NCI-H510A (cell line): Measurements from ENCODE around the gene SLC17A5.
"Not testable (repeated sequence)": the region's sequence is repeated elsewhere in the genome, so short reads cannot be mapped to it uniquely, and the experiment has no call there.

ENCODE experiments used
- DNase-seq: peaks from one replicate; lab custom pipeline; 2025; lab: John Stamatoyannopoulos, UW

SLC17A5 gene

GRCh38 chr6:73666393-73666792, 12.6 kb upstream of the SLC17A5 start:
- DNase-seq: no peak

GRCh38 chr6:73665686-73666319, 12.0 kb upstream of the SLC17A5 start:
- no peak for DNase-seq

DNA sequence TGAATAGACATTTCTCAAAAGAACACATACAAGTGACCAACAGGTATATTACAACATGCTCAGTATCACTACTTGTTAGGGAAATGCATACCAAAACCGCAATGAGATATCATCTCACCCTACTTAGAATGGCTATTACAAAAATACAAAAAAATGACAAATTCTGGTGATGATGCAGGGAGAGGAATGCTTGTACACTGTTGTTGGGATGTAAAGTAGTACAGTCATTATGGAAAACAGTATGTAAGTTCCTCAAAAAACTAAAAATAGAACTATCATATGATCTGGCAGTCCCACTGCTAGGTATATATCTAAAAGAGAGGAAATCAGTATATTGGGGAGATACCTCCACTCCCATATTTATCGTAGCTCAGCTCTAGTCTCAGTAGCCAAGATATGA, 10.9 kb upstream of the SLC17A5 start:
- DNase-seq: no peak

DNA sequence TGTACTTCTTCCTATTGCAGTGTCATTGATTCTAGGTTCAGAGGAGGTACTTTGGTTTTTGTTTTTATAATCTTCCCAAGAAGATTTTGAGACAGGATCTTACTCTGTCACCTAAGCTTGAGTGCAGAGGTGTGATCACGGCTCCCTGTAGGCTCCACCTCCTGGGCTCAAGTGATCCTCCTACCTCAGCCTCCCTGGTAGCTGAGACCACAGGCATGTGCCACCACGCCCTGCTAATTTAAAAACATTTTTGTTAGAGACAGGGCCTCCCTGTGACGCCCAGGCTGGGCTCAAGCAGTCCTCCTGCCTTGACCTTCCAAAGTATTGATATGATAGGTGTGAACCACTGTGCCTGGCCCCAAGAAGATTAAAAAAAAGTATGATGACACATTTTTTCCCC, 3.4 kb upstream of the SLC17A5 start:
- DNase-seq: no peak

- DNase-seq: no peak
Measured at GRCh38 chr6:73656531-73657145, 2.8 kb upstream of the SLC17A5 start.

DNA sequence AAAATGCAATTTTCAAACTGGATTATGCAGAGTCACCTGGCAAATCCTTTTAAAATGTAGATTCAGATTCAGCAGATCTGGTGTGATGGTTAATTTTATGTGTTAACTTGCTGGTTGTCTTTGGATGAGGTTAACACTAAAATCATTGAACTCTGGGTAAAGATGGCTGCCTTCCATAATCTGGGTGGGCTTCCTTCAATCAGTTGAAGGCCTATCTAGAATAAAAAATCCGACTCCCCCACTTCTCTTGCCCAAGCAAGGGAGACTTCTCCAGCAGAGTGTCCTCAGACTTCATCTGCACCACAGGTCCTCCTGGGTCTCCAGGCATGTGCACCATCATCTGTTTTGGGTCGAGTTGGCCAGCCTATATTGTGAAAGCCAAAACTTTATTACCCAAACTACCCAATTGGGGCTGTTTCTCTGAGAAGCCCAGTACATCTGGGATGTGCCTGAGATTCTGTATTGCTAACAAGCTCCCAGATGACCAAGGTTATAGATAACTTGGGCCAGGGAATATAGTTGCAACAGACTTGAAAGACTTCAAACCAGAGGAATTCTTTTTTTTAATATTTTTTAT, 1.6 kb upstream of the SLC17A5 start:
- DNase-seq: no peak

DNA sequence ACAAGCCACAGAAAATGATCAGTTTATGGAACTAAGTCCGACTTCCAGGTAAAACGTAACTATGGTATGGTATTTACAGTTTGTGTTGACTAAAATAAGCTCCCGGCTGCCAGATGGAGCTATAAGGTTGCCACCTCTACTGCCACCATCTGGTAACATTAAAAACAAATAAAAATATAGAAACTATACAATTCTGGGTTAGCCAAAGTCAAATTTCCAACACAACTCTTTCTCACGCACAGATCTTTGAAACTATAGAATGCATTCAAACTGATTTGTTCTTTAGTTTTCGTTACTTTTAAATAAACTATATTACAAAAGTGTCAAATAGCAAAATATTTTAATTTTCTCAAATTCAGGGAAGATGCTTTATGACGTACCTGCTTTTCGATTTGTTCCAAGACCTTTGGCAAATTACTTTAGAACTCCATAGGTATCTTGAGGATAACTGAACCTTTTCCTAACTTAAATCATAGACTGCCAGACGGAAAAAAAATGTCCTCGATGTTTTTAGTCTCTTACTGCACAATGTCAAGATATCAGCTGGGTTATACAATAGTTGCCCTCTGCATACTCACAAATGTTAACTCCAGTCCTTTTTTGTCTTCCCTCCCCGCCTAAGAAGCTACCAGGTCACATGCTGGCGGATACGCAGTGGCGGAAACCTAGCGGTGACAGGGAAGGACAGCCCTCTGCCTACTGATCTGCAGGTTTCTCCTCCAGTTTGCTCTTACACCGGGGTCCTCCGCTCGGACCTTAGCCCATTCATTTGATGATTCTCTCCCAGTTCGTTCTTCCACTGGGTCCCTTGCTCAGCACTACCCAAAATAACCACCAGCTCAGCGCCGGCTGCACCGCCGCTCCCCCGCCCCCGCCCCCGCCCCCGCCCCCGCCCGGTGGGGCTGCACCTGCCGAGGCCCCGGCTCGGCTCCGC, 888 bp downstream of the SLC17A5 start:
- DNase-seq: peak; percentile 20

DNA sequence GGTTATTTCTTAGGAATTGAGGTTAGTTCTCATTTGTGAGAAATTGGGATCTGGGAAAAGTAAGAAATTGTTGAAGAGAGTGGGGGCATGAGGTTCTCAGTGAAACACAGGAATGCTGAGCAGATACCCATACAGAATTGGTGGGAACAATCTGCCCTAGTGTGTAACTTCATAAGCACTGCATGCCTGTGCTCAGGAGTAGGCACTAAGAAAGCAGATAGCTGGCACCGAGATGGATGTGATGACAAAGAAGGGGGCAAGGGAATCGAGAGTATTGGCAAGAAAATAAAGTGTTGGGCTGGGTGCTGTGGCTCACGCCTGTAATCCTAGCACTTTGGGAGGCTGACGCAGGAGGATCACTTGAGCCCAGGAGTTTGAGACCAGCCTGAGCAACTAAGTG, 4.0 kb downstream of the SLC17A5 start:
- DNase-seq: no peak

DNA sequence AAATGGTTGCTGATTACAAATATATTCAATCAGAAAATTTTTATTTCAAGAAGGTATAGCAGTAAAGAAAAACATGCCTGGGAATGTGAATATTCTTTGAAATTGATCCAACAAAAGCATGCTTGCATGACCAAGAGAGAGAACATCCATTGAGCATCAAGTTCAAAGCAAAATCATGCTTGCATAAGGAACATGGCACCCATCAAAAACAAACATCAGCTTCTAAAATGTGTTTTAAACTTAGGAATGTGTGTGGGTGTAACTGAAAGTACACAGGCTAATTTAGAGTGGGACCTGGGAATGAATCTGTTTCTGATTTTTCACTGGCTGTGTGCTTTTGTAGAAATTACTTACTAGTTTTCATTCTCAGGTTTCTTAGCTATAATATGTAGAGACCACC, 5.6 kb downstream of the SLC17A5 start:
- no peak for DNase-seq

- DNase-seq: no peak
Measured at GRCh38 chr6:73644941-73645591, 8.7 kb downstream of the SLC17A5 start.

DNA sequence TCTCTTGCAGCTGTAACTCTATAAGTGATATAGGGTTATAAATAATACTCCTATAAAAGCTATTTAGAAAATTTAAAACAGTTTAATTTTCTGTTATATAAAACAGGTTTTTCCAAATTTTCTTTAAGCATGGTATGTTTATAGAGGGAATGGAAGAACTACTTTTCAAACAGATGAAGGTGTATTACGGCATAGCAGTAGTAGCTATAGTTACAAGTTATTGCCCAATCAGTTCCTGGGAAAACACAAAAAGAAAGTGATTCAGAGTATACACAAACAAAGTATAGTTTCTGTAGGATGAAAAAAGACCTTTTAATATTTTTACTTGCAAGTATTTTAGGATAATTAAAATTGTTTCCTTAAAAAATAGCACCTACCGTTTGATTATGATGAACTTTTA, 9.8 kb downstream of the SLC17A5 start:
- no peak for DNase-seq

- DNase-seq: no peak
Measured at GRCh38 chr6:73642530-73642929, 11.3 kb downstream of the SLC17A5 start.

GRCh38 chr6:73640179-73640750, 13.5 kb downstream of the SLC17A5 start:
- no peak for DNase-seq

DNA sequence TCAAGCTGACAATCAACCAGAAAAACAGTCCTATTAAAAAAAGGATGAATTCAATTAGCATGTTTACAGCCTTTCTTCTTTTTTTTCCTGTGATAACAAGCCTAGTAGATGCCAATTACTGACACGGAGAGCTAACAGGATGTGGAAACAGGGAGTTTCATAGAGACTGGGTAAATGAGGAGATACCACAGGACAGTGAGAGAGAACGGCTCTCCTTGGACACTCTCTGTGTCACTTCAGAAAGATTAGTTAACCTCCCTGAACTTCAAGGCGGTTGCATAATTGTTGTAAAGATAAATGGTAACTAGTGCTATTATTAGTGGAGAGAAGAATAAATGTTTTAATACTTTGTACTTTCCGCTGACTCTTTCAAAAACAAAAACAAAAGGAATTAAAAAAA, 14.8 kb downstream of the SLC17A5 start:
- DNase-seq: no peak

GRCh38 chr6:73637404-73637803, 16.4 kb downstream of the SLC17A5 start:
- DNase-seq: no peak

- no peak for DNase-seq
Measured at GRCh38 chr6:73636048-73636447, 17.7 kb downstream of the SLC17A5 start.

- no peak for DNase-seq
Measured at GRCh38 chr6:73632346-73632745, 21.4 kb downstream of the SLC17A5 start.

GRCh38 chr6:73631849-73632248, 21.9 kb downstream of the SLC17A5 start:
- no peak for DNase-seq

GRCh38 chr6:73630401-73630800, 23.4 kb downstream of the SLC17A5 start:
- DNase-seq: no peak

DNA sequence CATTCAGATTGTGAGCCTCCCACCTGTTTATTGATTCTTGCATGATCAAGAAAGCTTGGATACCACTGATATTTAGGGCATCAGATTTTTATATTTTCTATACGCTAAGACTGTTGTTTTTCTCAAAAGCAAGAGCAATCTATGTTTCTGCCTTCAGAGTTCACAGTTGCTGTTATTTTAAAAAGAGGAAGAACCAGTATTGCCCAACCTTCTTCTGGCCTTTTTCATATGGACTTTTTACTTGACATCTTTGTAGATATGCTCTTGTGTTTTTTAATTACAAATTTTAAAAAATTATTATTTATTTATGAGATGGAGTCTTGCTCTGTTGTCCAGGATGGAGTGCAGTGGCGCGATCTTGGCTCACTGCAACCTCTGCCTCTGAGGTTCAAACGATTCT, 28.9 kb downstream of the SLC17A5 start:
- DNase-seq: no peak

DNA sequence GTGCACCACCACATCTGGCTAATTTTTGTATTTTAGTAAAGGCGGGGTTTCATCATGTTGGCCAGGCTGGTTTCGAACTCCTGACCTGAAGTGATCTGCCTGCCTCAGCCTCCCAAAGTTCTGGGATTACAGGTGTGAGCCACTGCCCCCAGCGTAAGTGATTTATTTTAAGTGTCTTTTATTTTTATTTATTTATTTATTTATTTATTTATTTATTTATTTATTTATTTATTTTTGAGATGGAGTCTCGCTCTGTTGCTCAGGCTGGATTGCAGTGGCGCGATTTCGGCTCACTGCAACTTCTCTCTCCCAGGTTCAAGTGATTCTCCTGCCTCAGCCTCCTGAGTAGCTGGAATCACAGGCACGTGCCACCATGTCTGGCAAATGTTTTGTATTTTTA, 30.3 kb downstream of the SLC17A5 start:
- DNase-seq: not testable (repeated sequence)

DNA sequence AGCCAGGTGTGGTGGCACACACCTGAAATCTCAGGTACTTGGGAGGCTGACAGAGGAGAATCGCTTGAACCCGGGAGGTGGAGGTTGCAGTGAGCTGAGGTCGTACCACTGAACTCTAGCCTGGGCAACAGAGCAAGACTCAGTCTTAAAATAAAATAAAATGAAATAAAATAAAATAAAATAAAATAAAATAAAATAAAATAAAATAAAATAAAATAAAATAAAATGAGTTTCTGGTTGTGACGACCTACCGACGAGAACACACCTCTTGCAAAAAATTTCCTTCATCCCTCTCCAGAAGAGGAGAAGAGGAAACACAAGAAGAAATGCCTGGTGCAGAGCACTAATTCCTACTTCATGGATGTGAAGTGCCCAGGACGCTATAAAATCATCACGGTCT, 35.7 kb downstream of the SLC17A5 start:
- not testable (repeated sequence) for DNase-seq
